NCI-H2227 treated with DMSO at 0.1 percent for 48 hours (cell line): ENCODE measurements around the gene GDA.
"Not testable (repeated sequence)": the region's sequence is repeated elsewhere in the genome, so short reads cannot be mapped to it uniquely, and the experiment has no call there.

Experiments
- DNase-seq: peaks from one replicate; lab custom pipeline; 2025; lab: John Stamatoyannopoulos, UW

Gene GDA

DNA sequence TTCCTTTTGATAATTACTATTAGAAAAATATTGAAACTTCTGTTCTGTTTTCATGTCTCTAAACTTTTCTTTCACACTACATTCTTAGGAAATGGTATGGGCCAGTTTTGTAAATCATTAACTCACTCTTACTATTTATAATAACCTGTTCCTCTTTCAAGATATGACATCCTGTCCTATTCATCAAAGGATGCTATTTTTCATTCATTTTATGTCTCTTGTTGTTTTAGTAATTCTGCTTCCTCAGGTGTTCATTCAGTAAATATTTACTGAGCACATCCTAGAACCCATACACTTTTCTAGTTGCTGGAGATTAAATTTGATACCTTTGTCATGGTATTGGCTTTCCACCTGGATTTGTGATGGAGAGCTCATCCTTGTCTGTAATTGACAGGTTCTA is 58.0 kb downstream of the GDA start:
- DNase-seq: no peak

DNA sequence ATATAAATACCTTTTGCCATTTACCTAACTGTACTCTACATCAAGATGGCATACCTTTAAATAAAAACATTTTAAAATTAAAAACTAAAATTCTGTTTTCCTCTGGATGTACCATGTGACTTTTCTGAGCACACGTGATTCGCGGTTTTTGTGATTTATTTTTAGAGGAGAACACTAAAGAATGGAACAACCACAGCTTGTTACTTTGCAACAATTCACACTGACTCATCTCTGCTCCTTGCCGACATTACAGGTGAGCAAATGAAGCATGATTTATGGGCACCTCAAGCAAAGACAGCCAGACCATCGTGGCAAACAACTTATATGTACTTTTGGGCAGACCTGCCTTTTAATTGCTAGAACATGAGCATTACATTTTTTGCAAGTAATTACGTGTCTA is 61.3 kb downstream of the GDA start:
- DNase-seq: no peak

DNA sequence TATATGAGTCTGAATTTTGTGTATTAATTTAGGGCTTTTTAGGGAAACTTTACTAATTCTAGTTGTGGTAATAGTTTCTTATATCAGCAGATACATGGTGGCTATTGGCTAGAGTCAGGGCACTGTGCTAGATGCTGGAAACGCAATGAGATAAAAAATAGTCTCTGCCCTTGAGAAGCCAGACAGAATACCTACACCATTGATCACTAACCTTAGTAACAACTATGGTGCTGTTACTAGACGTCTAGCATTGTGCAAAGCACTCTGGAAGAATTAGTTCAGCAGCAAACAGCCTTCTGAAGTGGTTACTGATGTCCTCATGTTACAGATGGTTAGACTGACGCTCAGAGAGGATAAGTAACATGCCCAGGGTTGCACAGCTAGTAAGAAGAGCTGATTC is 61.8 kb downstream of the GDA start:
- no peak for DNase-seq

DNA sequence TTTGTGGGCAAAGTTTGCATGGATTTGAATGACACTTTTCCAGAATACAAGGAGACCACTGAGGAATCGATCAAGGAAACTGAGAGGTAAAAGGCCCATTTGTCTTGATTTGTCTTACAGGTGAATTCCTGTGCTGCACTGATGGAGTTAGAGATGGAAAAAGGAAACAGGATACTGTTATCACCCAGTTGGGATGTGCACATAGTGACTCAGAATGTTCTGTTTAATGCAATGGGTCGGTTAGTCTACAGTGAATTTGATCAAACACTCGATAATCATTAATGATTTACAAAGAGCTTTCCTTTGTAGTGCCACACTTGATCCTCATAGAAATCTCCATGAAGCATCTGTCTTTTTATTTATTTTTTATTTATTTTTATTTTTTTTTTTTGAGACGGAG is 64.7 kb downstream of the GDA start:
- no peak for DNase-seq

DNA sequence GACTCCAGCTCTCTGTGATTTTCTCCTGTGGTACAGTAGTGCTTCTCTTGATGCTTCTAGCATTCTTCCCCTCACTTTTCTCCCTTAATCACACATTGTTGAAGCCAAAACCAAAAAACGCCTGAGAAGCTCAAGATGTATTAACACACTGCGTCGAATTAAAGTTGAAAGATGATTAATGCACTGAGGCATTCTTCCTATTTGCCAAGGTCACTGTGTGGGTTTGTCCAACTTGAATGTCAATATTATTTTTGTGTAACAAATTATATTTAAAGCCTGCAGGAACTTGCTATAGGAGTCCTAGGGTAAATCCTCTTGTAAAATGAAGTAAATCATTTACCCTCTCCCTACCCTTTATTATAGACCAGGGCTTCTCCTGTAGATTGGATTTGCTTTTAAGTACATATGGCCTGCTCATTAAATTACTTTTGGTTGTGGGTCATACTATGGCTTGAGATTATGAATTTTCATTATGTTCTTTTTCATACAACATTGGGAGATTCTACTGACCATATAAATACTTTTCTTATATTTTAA is 68.1 kb downstream of the GDA start:
- DNase-seq: no peak

DNA sequence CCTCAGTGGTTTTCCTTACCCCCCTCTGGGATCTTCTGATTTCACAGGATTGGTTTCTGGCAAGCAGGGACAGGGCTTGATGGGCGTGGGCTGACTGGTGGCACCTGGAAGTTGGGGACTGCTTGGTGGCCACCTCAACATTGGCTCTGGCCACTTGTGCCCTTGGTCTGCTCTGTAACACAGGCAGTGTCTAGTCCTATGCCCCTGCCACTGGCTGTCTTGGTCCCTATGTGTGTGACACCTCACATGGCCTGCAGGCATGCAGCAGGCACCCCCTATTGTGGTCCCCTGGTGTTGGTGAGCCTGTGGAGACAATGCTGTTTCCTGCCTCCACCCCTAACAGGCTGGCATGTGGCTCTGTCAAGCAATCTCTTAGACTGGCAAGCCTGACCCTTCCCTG is 71.3 kb downstream of the GDA start:
- no peak for DNase-seq

DNA sequence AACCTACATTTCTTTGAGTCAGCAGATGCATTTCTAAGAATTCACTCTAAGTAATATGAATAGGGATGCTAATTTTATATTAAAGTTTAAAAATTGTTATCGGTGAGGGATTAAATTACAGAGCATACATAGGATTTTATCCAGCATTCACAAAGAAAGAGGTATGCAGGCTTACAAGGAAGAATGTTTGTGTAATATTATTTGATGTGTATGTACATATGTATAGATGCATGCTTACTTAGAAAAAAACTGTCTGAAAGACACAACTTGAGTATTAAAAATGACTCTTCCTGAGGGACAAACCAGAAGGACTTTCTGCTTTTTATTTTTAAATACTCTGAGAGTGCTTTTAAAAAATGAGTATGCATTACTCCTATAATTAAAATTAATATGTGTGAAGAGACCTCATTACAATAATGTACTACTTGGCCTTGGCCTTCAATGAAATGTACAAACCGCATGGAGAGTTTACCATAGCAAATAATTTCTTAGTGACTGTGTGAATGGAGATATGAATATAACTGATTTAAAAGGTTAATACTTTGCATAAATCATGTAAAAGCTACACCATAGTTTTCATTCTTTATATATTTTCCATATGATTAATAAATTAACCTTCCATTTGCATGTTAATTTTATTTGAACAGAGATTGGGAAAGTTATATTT is 77.0 kb downstream of the GDA start:
- no peak for DNase-seq

DNA sequence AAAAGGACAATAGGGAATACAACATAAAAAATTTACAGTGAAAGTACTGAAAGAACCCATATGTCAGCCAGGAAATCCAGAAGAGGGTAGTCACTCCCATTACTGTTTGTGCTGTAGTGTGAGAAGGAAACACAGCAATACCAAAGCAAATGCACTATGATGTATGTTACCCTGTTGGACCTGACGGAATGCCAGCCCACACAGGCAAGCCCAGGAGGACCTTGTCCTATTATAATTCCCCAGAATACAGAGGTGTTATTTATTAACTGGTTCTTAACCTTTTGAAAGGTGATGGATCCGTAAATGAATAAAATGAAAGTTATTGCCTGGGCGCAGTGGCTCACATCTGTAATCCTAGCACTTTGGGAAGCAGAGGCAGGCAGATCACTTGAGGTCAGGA is 79.0 kb downstream of the GDA start:
- no peak for DNase-seq

DNA sequence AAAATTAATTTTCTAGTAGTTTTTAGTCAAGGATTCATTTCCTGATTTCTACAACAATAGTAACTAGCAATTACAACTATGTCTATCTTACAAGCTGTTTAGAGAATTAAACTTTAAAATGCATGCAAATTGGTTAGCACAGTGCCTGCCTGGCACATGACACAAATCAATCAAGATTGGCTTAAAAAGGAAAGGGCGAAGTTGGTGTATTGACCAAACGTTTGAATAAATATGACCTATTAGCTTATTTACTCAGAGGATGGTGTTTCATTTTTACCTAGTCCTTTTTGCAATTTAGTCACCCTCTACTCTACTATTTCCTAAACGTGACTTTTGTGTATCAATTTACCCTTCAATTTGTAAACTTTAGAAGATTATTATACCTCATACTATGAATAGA is 83.5 kb downstream of the GDA start:
- no peak for DNase-seq

DNA sequence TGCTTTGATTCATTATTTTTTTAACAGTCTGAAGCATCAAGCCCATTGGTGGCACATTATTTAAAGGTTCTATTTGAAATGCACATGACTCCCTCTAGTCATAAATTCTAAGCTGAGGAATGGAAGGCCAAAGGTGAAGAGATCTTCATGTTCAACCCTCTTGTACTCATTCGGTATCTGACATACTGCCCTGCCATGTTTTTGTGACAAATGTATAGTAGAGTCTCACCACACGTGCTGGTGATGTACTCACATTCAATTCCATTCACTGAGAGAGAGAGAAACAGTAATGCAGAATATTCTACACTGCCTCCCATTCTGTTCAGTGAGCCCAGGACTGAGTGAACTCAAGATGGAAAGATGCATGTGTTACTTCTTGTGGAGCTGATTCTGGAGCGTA is 98.3 kb downstream of the GDA start:
- DNase-seq: no peak

DNA sequence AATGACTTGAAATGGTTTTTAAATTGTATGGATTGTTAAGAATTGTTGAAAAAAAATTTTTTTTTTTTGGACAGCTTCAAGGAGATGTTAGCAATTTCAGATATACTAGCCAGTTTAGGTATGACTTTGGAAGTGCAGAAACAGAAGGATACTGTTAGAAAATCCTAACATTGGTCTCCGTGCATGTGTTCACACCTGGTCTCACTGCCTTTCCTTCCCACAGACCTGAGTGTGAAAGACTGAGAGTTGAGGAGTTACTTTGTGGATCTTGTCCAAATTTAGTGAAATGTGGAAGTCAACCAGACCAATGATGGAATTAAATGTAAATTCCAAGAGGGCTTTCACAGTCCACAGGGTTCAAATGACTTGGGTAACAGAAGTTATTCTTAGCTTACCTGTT is 102.3 kb downstream of the GDA start:
- no peak for DNase-seq

DNA sequence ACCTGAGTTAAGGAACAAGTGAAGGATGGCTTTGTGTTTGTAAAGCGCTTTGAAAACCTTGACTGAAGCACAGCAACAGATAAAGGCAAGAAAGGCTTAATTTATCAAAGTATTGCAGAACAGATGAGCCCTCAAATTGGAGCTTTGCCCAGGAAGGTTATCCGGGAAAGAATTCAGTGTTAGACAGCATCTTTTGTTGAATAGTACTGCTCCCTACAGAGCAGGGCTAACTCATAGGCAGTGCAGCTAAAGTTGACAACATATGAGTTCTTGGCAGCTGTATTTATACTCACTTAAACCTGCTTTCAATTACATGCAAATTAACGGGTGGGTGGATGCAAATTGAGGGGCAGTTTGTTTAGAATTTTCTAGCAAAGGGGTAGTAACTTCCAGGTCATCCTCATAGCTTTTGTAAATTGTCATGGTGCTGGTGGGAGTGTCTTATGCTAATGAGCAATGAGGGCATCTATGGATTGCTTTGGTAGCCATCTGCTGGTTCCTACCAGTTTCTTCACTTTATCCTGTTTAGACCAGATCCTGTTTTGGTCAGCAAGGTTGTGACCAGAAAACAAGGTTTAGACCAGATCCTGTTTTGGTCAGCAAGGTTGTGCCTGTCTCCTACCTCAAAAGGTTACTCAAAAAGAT is 105.8 kb downstream of the GDA start:
- DNase-seq: no peak

DNA sequence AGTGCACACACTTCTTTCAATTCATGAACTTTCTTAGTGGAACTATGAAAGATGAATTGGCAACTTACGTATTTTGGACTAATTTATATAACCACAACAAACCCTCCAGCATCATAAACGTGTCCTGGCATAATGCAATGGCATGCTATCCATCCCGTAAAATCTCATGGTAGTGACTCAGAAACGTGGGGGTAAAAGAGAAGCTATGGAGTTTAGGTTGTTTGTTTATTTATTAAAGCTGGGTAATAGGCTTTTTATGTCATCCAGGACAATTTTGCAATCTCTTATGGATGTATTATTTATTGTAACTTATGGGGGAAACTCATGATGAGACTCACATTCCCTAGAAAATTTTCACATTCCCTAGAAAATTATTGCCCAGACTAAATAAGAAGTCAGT is 106.3 kb downstream of the GDA start:
- no peak for DNase-seq

DNA sequence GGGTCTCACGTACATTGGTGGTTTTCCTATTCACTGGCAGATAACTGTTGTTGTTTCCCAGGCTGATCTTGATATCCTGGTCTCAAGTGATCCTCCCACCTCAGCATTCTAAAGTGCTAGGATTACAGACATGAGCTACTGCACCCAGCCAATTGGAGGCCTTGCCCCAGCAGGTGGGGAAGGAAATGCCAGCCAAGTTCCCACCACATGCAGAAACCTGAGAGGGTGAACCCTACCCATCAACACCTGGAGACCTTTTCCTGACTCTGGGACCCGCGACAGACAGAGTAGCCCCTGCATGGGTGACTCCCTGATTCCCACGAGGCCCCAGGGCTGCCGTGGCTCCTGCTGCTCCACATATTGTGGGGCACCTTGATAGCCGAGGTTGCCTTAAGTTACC is 107.7 kb downstream of the GDA start:
- no peak for DNase-seq

DNA sequence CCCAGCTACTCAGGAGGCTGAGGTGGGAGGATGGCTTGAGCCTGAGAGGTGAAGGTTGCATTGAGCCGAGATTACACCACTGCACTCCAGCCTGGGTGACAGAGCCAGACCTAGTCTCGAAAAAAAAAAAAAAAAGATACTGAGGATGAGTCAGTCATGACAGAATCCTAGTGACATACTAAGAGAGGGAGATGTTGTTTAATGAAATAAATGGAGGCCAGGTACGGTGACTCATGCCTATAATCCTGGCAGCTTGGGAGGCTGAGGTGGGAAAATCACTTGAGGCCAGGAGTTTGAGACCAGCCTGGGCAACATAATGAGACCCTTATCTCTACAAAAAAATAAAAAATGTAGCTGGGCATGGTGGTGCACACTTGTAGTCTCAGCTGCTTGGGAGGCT is 108.6 kb downstream of the GDA start:
- DNase-seq: no peak

DNA sequence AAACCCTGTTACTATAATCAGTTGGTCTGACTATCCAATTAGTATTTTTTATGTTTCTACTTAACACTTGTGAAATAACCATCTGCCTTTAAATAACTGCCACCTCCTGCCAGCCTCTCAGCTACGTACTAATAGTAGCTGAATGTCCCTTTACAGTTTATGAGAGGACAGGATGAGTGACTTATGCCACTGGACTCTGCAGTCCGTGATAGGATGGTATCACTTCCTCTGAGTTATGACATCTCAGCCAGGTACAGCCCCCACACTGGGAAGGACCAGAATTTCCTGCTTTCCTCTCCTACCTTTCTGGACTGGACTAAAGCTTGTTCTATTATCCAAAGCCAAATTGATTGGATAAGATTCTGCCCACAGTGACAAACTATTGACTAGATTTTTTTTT is 112.8 kb downstream of the GDA start:
- DNase-seq: no peak

DNA sequence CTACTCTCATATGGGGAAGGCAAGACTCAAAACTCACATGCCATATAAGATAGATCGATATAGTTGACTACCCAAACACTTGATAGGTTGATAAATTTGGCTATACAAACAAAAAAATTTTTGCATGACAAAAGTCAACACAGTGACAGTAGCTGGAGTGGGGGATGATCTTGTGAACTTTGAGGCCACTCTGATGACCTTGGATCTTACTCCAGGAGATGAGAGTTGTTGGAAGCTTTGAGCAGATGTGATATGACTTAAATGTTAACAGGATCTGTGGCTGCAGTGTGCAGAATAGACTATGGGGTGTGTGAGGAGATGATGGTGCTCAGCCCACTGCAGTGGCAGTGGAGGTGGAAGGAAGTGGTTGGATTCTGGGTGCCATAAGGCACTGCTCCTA is 114.3 kb downstream of the GDA start:
- no peak for DNase-seq

DNA sequence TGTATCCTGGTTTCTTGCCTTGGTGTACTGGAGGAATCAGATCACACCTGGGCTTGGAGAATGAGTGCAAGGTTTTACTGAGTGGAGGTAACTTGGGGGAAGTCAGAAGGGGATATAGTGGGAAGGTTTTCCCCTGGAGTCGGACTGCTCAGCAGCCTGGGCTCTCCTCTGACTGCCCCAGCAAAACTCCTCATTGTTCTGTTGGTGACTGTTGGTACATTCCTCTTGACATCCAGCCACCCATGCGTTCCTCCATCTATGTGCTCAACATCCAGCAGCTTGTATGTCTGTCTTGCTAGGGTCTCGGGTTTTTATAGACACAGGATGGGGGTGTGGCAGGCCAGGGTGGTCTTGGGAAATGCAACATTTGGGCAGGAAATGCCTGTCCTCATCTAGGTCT is 119.7 kb downstream of the GDA start:
- no peak for DNase-seq

DNA sequence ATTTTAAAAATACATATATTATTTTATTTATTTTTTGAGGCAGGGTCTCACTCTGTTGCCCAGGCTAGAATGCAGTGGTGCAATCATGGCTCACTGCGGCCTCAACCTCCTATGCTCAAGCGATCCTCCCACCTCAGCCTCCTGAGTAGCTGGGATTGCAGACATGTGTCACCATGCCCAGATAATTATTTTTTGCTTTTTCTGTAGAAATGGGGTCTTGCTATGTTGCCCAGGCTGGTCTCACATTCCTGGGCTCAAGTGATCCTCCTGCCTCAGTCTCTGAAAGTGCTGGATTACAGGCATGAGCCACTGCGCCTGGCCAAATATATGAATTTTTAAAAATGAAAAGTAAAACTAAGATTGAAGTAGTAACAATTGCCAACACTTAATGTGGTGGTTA is 121.1 kb downstream of the GDA start:
- not testable (repeated sequence) for DNase-seq

DNA sequence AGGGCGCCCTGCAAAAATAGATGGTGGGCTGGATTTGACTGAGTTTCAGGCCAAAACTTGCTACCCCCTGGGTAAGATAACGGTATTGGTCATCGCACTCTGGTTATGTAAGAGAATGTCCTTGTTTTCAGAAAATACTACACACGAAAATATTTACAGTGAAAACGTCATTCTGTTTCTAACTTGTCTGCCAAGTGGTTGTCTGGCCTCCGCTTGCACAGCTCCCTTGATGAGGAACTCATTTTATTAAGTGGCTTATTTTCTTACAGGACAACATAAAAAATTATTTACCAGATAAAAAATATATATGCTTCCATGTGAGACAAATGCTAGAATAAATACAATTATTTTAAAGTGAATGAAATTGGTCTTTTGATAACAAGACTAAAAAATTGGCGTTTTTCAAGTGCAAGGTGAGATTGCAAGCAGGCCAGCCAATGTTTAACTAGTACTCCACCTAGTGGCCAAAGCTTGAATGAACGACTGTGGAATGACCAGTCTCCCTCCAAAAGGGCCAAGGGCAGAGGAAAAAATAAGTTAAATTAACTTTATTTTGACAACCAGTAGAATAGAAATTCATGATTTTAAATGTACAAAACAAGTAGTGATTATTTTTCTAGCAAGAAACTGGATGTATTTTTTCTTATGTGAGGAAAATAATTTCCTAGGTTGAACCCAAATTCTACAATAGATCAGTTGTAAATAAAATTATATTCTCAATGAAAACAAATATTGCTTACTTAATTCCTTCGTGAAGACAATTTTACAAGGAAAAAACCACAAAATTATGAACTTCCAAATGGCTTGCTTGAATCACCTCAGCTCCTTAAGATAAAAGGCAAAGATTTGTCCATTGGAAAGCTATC is 122.6 kb downstream of the GDA start:
- DNase-seq: no peak

DNA sequence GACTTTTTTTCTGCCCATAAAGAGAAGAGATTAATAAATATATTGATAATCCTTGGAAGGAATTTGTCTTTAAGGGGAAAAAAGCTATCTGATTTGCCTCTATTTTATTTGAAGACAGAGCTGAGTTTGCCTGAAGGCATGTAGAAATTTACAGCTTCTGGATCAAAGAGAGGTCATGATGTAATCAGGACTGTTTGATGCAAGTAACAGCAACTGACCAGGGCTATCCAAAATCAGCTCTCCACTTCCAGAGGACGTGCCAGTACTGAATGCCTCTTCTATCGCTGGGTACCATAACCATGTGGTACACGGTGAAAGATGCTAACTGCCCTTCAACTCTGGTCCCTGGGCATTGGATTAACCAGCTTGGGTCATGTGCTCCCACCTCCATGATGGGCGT is 125.2 kb downstream of the GDA start:
- no peak for DNase-seq

DNA sequence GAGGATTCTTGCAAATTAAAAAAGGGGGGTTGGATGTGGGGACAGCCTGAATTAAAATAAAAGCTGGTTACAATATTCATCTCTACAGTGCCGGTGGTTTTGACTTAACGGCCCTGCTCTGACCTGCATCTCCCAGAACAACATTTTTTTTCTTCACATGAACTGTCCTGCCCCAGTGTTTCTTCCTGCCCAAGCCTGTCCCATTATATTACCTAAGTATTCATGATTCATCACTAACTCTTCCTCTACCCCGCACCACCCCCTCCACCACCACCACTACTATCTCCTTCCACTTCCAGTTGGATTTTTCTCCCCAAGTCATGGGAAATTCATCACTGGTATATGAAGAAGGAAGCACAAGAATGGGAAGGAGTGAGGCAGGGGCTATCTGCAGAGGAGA is 125.7 kb downstream of the GDA start:
- no peak for DNase-seq

DNA sequence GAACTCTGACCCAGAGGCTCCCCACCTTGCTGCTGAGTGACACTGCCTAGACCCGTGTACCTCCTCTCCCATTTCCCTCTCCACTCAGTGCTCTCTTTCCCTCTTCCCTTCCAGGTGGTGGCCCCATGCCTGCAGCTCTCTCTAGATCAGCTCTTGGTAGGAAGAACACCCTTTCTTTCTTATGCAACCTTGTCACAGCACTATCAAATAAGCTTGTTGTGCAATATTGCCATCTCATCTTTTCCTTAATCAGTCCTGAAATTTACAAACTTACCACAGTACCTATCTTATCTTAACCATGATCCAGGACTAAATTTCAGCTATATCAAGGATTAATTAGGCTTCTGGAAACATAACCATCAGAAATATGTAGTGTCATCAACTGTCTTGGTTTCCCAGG is 127.2 kb downstream of the GDA start:
- DNase-seq: no peak
